CD14-positive monocyte (primary cell): ENCODE measurements around the gene CSTPP1. TPM values are rescaled to one million over a fixed set of nuclear protein-coding genes. Genes with fewer than 3 reads are reported as not detected.

Experiments used
- DNase-seq, 3 donors: peaks; one replicate each; pipeline ENCODE4 v3.0.0-alpha.2; 2011 to 2022
- H2AFZ ChIP-seq: 2 replicates; pipeline ENCODE4 v1.6.0; 2012; ENCODE audit warnings: mild to moderate bottlenecking, low read depth, low read length, inconsistent platforms; ENCODE audit not compliant: insufficient read depth, poor library complexity, severe bottlenecking
- H3K27ac ChIP-seq, 2 donors: 1 replicate in 1 of 2; 2 replicates in 1 of 2; pipeline ENCODE4 v1.5.1; 2012 to 2013; ENCODE audit warnings: low read length in 2 of 2, control low read depth in 1 of 2, inconsistent platforms in 1 of 2, low read depth in 1 of 2, mild to moderate bottlenecking in 1 of 2
- H3K27me3 ChIP-seq, 2 donors: one replicate each; pipeline versions ENCODE4 v1.6.0 to v1.6.1; 2011 to 2013; ENCODE audit warnings: low read length in 2 of 2; ENCODE audit not compliant: control insufficient read depth in 2 of 2, insufficient read depth in 2 of 2
- H3K36me3 ChIP-seq, 2 donors: replicated peaks in 1 of 2; 1 replicate in 1 of 2; 2 replicates in 1 of 2; pipeline versions ENCODE4 v1.5.1 to v1.6.1; 2012 to 2013; ENCODE audit warnings: low read length in 2 of 2, control low read depth in 1 of 2, inconsistent platforms in 1 of 2, mild to moderate bottlenecking in 1 of 2; ENCODE audit not compliant: insufficient read depth in 2 of 2, control insufficient read depth in 1 of 2
- H3K4me1 ChIP-seq, 2 donors: 1 replicate in 1 of 2; 2 replicates in 1 of 2; pipeline versions ENCODE4 v1.5.1 to v1.6.1; 2012 to 2013; ENCODE audit warnings: low read length in 2 of 2, control low read depth in 1 of 2, inconsistent platforms in 1 of 2, mild to moderate bottlenecking in 1 of 2, moderate library complexity in 1 of 2; ENCODE audit not compliant: insufficient read depth in 2 of 2, control insufficient read depth in 1 of 2
- H3K4me2 ChIP-seq: replicated peaks from 2 replicates; pipeline ENCODE3; 2012; ENCODE audit warnings: low read length, moderate library complexity, mild to moderate bottlenecking; ENCODE audit not compliant: poor library complexity, severe bottlenecking; ENCODE audit errors: extremely low read depth
- H3K4me3 ChIP-seq, 3 experiments: fragments of 200-600 bp in 1 of 3; sonication (generic) in 1 of 3; replicated peaks in 1 of 3; 1 replicate in 2 of 3; 2 replicates in 1 of 3; pipeline ENCODE4 v1.5.1; 2011 to 2013; ENCODE audit warnings: low read length in 3 of 3, mild to moderate bottlenecking in 3 of 3, control low read depth in 2 of 3, low read depth in 2 of 3, inconsistent platforms in 1 of 3, moderate library complexity in 1 of 3
- H3K79me2 ChIP-seq: 2 replicates; pipeline ENCODE4 v1.6.0; 2012; ENCODE audit warnings: mild to moderate bottlenecking, control low read depth, inconsistent platforms, low read length, moderate library complexity; ENCODE audit not compliant: insufficient read depth
- H3K9ac ChIP-seq: 2 replicates; pipeline ENCODE4 v1.6.0; 2017; ENCODE audit warnings: low read length, mild to moderate bottlenecking; ENCODE audit not compliant: insufficient read depth, poor library complexity, severe bottlenecking
- H3K9me3 ChIP-seq, 2 donors: replicated peaks in 1 of 2; 1 replicate in 1 of 2; 2 replicates in 1 of 2; pipeline versions ENCODE4 v1.5.1 to v1.6.1; 2012 to 2013; ENCODE audit warnings: low read length in 2 of 2, control low read depth in 1 of 2; ENCODE audit not compliant: control insufficient read depth in 1 of 2, insufficient read depth in 1 of 2
- H4K20me1 ChIP-seq: 2 replicates; pipeline ENCODE4 v1.6.0; 2012; ENCODE audit warnings: mild to moderate bottlenecking, low read length, control low read depth, moderate library complexity; ENCODE audit not compliant: insufficient read depth
- H3K27ac Mint-ChIP-seq, 7 donors: one replicate each; pipeline ENCODE4 v1.8.0; 2020; ENCODE audit warnings: mild to moderate bottlenecking in 7 of 7, mixed read lengths in 7 of 7, moderate library complexity in 6 of 7, inconsistent platforms in 2 of 7
- H3K27me3 Mint-ChIP-seq, 3 donors: one replicate each; pipeline ENCODE4 v1.8.0; 2021 to 2022; ENCODE audit warnings: low read depth in 3 of 3, mild to moderate bottlenecking in 3 of 3, mixed read lengths in 3 of 3, moderate library complexity in 3 of 3, inconsistent platforms in 1 of 3
- H3K36me3 Mint-ChIP-seq, 2 donors: one replicate each; pipeline ENCODE4 v1.8.0; 2020; ENCODE audit warnings: mixed read lengths in 2 of 2, inconsistent platforms in 1 of 2, mild to moderate bottlenecking in 1 of 2
- H3K4me1 Mint-ChIP-seq: one replicate; pipeline ENCODE4 v1.8.0; 2020; ENCODE audit warnings: mild to moderate bottlenecking, mixed read lengths
- H3K4me3 Mint-ChIP-seq, 2 donors: one replicate each; pipeline ENCODE4 v1.8.0; 2020; ENCODE audit warnings: mild to moderate bottlenecking in 2 of 2, mixed read lengths in 2 of 2, moderate library complexity in 1 of 2
- H3K9me3 Mint-ChIP-seq, 7 donors: one replicate each; pipeline ENCODE4 v1.8.0; 2020 to 2022; ENCODE audit warnings: mixed read lengths in 7 of 7, mild to moderate bottlenecking in 6 of 7, moderate library complexity in 6 of 7, inconsistent platforms in 2 of 7
- WGBS: methylation state at CpG from one replicate; pipeline ENCODE4 v1.1.5; 2013; ENCODE audit warnings: missing lambda C conversion rate; ENCODE audit not compliant: insufficient coverage; 5-methylcytosine and 5-hydroxymethylcytosine counted together
- intact Hi-C, 2 donors: fragments of 100-400 bp; cut with micrococcal nuclease; formaldehyde crosslinking; loops; one replicate each; pipeline versions ENCODE4 v1.15.0 to v1.15.1; 2023
- polyA plus RNA-seq, 3 donors: library from polyadenylated mRNA; depleted of rRNA in 1 of 3; unstranded in 2 of 3; stranded (reverse) in 1 of 3; fragments of 300-500 nt in 2 of 3; fragments of >200 nt in 1 of 3; fragmentation: Illumina TruSeq in 2 of 3; gene quantifications; 1 replicate in 2 of 3; 2 replicates in 1 of 3; pipeline ENCODE4 v1.2.3, GENCODE V29; 2012 to 2021
- TF ChIP-seq, protein P1 (sequence below): fragments of 200-600 bp; IDR thresholded peaks from one replicate; pipeline ENCODE4 v1.8.0; 2022; ENCODE audit warnings: antibody characterized with exemption, mild to moderate bottlenecking

Gene CSTPP1
- polyA plus RNA-seq, 3 donors, result 4.5 to 6.5 (median 5.9) TPM

DNA sequence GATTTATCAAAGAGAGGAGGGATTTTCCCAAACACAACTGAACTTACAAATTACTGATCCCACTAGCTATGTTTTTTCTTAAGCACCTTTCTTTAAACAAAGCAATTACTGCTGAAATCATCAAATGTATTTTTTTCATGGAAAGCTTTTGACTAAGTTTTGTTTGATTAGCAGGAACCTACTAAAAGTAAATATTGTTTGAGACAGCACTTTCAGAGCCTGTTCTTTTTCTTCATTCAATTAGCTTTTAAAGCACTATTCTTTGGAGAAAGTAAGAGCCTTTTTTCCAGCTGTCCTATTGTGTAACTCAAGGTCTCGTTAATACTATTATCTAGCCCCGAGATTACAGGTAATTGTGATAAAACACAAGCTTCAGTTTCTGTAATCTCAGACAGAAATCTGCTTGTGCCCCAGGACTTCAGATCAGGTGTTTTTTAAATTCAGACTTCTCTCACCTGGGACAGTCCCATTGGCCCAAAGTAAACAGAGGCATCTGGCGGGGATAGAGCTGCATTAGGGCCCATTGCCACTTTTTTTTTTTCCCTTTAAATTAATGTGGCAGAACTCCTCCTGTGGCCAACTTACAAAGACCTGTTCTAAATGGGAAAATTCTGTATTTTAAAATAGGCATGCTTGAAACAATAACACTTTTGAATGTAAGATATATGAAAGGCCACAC is 11.0 kb downstream of the CSTPP1 start:
- no peaks in the 10 kb centered on the region for H3K36me3 Mint-ChIP-seq
- Histone ChIP-seq H3K27ac (no peak overlapping the region), H4K20me1 (no peaks in the 10 kb centered on the region), H3K4me1 (peaks cover 4 to 5% of the 10 kb centered on the region in 2 donors), H3K4me2 (no peak overlapping the region), H3K9me3 (no peaks in the 10 kb centered on the region), H3K4me3 (no peak overlapping the region), H2AFZ (no peak overlapping the region), H3K27me3 (no peaks in the 10 kb centered on the region), H3K9ac (no peak overlapping the region), H3K79me2 (no peaks in the 10 kb centered on the region), H3K36me3 (no peaks in the 10 kb centered on the region)
- WGBS, result 100% methylated on average over 2 of the region's 3 CpGs
- no peak overlapping the region for H3K27ac Mint-ChIP-seq
- H3K4me3 Mint-ChIP-seq, result no peak overlapping the region
- H3K9me3 Mint-ChIP-seq, result no peaks in the 10 kb centered on the region
- no peak for DNase-seq
- intact Hi-C loops, result no loop called here
- H3K4me1 Mint-ChIP-seq, result peaks cover 8% of the 10 kb centered on the region
- no peaks in the 10 kb centered on the region for H3K27me3 Mint-ChIP-seq
- TF ChIP-seq, protein P1, sequence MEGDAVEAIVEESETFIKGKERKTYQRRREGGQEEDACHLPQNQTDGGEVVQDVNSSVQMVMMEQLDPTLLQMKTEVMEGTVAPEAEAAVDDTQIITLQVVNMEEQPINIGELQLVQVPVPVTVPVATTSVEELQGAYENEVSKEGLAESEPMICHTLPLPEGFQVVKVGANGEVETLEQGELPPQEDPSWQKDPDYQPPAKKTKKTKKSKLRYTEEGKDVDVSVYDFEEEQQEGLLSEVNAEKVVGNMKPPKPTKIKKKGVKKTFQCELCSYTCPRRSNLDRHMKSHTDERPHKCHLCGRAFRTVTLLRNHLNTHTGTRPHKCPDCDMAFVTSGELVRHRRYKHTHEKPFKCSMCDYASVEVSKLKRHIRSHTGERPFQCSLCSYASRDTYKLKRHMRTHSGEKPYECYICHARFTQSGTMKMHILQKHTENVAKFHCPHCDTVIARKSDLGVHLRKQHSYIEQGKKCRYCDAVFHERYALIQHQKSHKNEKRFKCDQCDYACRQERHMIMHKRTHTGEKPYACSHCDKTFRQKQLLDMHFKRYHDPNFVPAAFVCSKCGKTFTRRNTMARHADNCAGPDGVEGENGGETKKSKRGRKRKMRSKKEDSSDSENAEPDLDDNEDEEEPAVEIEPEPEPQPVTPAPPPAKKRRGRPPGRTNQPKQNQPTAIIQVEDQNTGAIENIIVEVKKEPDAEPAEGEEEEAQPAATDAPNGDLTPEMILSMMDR, result no peak

DNA sequence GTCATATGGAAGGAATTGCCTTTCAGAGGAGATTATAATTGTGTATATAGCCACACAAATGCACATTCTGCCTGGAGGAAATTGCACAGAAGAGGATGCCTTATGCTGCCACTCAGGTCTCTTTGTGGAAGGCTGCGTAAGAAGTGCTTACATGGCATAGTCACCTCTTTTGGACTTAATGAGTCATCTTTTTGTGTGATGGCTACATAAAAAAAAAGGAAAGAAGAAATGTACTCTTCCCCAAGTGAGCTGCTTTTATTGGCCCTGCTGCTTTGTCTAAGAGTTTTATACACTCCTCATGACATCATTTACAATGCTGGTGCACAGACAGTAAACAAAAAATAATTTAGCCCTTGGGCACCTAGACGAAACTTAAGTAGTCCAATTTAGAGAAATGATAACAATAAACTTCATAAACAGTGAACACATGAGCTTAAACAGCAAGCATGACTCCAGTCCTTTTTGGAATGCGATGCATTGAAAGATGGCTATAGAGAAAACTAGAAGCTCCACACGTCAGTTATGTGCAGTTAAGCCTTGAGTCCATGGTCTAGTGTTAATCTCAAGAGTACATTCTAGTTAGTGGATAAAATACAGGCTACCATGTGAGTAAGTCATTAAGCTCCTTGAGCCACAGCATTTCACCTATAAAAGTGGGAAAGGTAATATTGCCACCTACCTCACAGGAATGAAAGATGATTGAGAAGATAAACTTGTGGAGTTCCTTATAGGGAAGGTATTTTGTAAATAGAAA is 12.0 kb downstream of the CSTPP1 start:
- Histone ChIP-seq H3K27ac (no peak overlapping the region), H2AFZ (no peak overlapping the region), H3K27me3 (no peaks in the 10 kb centered on the region), H3K4me3 (no peak overlapping the region), H3K36me3 (no peaks in the 10 kb centered on the region), H3K79me2 (no peaks in the 10 kb centered on the region), H3K9me3 (no peaks in the 10 kb centered on the region), H3K4me1 (peaks cover 4 to 8% of the 10 kb centered on the region in 2 donors), H4K20me1 (no peaks in the 10 kb centered on the region), H3K9ac (no peak overlapping the region), H3K4me2 (no peak overlapping the region)
- WGBS, result no CpG with 5 or more reads among the region's 4 CpGs
- peaks cover 16% of the 10 kb centered on the region for H3K4me1 Mint-ChIP-seq
- no peaks in the 10 kb centered on the region for H3K27me3 Mint-ChIP-seq
- H3K27ac Mint-ChIP-seq, result no peak overlapping the region
- no peak overlapping the region for H3K4me3 Mint-ChIP-seq
- no peaks in the 10 kb centered on the region for H3K36me3 Mint-ChIP-seq
- intact Hi-C loops, result no loop called here
- TF ChIP-seq, protein P1, result no peak
- H3K9me3 Mint-ChIP-seq, result no peaks in the 10 kb centered on the region
- DNase-seq, result no peak
